Measurements from ENCODE around the gene HOXD13.

HOXD13 gene

DNA sequence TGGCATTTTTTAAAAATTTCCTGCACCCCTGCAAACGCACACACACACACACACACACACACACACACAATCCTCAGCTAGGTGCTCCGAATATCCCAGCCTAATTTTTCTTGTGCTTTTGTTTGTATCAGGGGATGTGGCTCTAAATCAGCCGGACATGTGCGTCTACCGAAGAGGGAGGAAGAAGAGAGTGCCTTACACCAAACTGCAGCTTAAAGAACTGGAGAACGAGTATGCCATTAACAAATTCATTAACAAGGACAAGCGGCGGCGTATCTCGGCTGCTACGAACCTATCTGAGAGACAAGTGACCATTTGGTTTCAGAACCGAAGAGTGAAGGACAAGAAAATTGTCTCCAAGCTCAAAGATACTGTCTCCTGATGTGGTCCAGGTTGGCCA lies 1.8 kb downstream of the HOXD13 start:
- Histone ChIP-seq H3K27ac (ENCODE audit: low read length) (no peak overlapping the region), H3F3A (ENCODE audit: insufficient read depth, low read length) (peaks cover 17% of the 10 kb centered on the region), H3K4me3 (ENCODE audit: low read length) (no peak overlapping the region), H3K9me3 (replicated peaks; ENCODE audit: insufficient read depth, low read length) (no peaks in the 10 kb centered on the region), H2AFZ (ENCODE audit: low read length) (no peak overlapping the region), H3K27me3 (replicated peaks; ENCODE audit: insufficient read depth, low read length) (peaks cover 5% of the 10 kb centered on the region; the same call in 1 of the 2 replicates), H3K79me2 (ENCODE audit: low read length) (no peaks in the 10 kb centered on the region), H4K20me1 (ENCODE audit: insufficient read depth, low read length) (no peaks in the 10 kb centered on the region), H3K9ac (ENCODE audit: low read length) (no peak overlapping the region), H3K36me3 (replicated peaks; ENCODE audit: insufficient read depth, low read length) (no peaks in the 10 kb centered on the region), H3K9me2 (replicated peaks; ENCODE audit: insufficient read depth, low read length) (no peaks in the 10 kb centered on the region), H3K4me1 (ENCODE audit: low read length) (0 out of 2 replicates have a peak, but pooled peaks cover 5% of the 10 kb centered on the region), H3K4me2 (ENCODE audit: low read depth, low read length) (no peak overlapping the region)
- no peak for DNase-seq
- TF ChIP-seq EZH2phosphoT487 (IDR thresholded peaks at IDR 0.05; ENCODE audit: low read length): no peak
- TF ChIP-seq, protein P1, sequence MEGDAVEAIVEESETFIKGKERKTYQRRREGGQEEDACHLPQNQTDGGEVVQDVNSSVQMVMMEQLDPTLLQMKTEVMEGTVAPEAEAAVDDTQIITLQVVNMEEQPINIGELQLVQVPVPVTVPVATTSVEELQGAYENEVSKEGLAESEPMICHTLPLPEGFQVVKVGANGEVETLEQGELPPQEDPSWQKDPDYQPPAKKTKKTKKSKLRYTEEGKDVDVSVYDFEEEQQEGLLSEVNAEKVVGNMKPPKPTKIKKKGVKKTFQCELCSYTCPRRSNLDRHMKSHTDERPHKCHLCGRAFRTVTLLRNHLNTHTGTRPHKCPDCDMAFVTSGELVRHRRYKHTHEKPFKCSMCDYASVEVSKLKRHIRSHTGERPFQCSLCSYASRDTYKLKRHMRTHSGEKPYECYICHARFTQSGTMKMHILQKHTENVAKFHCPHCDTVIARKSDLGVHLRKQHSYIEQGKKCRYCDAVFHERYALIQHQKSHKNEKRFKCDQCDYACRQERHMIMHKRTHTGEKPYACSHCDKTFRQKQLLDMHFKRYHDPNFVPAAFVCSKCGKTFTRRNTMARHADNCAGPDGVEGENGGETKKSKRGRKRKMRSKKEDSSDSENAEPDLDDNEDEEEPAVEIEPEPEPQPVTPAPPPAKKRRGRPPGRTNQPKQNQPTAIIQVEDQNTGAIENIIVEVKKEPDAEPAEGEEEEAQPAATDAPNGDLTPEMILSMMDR (IDR thresholded peaks at IDR 0.05; ENCODE audit: low read length): no peak
- TF ChIP-seq EZH2 (optimal IDR thresholded peaks at IDR 0.05; ENCODE audit: low read depth, low read length): no peak

- Histone ChIP-seq H2AFZ (ENCODE audit: low read length) (no peak overlapping the region), H3K9ac (ENCODE audit: low read length) (no peak overlapping the region), H3F3A (ENCODE audit: insufficient read depth, low read length) (peaks cover 17% of the 10 kb centered on the region), H3K4me2 (ENCODE audit: low read depth, low read length) (no peak overlapping the region), H3K9me3 (replicated peaks; ENCODE audit: insufficient read depth, low read length) (no peaks in the 10 kb centered on the region), H3K4me1 (ENCODE audit: low read length) (0 out of 2 replicates have a peak, but pooled peaks cover 5% of the 10 kb centered on the region), H3K79me2 (ENCODE audit: low read length) (no peaks in the 10 kb centered on the region), H3K4me3 (ENCODE audit: low read length) (no peak overlapping the region), H3K36me3 (replicated peaks; ENCODE audit: insufficient read depth, low read length) (no peaks in the 10 kb centered on the region), H3K27ac (ENCODE audit: low read length) (no peak overlapping the region), H4K20me1 (ENCODE audit: insufficient read depth, low read length) (no peaks in the 10 kb centered on the region), H3K27me3 (replicated peaks; ENCODE audit: insufficient read depth, low read length) (peaks cover 1% of the 10 kb centered on the region; the same call in 1 of the 2 replicates), H3K9me2 (replicated peaks; ENCODE audit: insufficient read depth, low read length) (no peaks in the 10 kb centered on the region)
- no peak for TF ChIP-seq EZH2 (optimal IDR thresholded peaks at IDR 0.05; ENCODE audit: low read depth, low read length)
- TF ChIP-seq, protein P1 (IDR thresholded peaks at IDR 0.05; ENCODE audit: low read length): no peak
- no peak for TF ChIP-seq EZH2phosphoT487 (IDR thresholded peaks at IDR 0.05; ENCODE audit: low read length)
- DNase-seq: no peak
These were observed 2.9 kb downstream of the HOXD13 start for GRCh38 chr2:176095421-176095820.

DNA sequence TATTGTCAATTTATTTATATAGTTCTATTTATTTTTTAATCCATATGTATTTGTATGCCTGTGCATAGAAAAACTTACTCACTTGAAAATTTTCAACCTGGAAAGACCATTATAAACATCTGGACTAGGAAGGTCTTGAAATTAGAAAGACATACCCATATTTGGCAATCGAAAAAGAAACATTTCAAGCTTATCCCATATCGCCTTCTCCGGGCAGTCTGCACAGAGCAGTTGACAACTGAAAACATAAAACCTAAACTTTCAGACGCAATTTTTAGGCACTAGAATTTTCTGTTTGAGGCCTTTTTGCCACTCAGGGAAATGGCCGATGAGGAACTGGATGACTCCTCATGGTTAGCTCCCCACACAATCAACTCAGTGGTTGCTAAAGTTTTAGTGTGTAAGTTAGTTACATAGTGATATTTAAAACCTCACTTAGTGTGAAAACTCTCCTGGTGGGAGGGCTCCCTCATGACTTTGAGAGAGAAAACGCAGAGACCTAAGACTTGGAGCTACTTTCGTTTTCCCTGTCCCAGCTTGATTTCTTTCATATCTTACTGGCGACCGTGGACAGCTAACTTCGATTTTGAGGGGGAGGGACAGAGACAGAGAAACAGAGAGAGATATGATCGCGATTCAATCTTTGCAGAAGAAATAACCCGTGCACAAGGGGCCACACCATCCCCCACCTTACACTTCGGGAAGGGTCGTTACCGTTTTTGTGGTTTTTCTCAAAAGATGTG lies 3.9 kb downstream of the HOXD13 start:
- Histone ChIP-seq H3K9ac (ENCODE audit: low read length) (peak overlapping the region; percentile 60), H3K79me2 (ENCODE audit: low read length) (no peaks in the 10 kb centered on the region), H3K4me2 (ENCODE audit: low read depth, low read length) (peak overlapping the region; percentile 95), H3K9me3 (replicated peaks; ENCODE audit: insufficient read depth, low read length) (no peaks in the 10 kb centered on the region), H3K27me3 (replicated peaks; ENCODE audit: insufficient read depth, low read length) (no peaks in the 10 kb centered on the region; the same call in 1 of the 2 replicates), H3K9me2 (replicated peaks; ENCODE audit: insufficient read depth, low read length) (no peaks in the 10 kb centered on the region), H3K4me1 (ENCODE audit: low read length) (0 out of 2 replicates have a peak, but pooled peaks cover 5% of the 10 kb centered on the region), H3K27ac (ENCODE audit: low read length) (peak overlapping the region; percentile 81), H3K36me3 (replicated peaks; ENCODE audit: insufficient read depth, low read length) (no peaks in the 10 kb centered on the region), H2AFZ (ENCODE audit: low read length) (peak overlapping the region; percentile 81), H3F3A (ENCODE audit: insufficient read depth, low read length) (peaks cover 17% of the 10 kb centered on the region), H4K20me1 (ENCODE audit: insufficient read depth, low read length) (no peaks in the 10 kb centered on the region), H3K4me3 (ENCODE audit: low read length) (peak overlapping the region; percentile 66)
- peak; percentile 68 for DNase-seq
- no peak for TF ChIP-seq EZH2 (optimal IDR thresholded peaks at IDR 0.05; ENCODE audit: low read depth, low read length)
- TF ChIP-seq, protein P1 (IDR thresholded peaks at IDR 0.05; ENCODE audit: low read length): 0 out of 2 replicates have a peak, but pooled peaks have one; percentile 7

All from MM.1S (cell line).